Fibroblast of lung (primary cell): ENCODE measurements around the gene TRIM67. TPM values are rescaled to one million over a fixed set of nuclear protein-coding genes. Genes with fewer than 3 reads are reported as not detected.
A peak's percentile ranks its signal among the peaks of the same experiment; 100 is the strongest.

Experiments
- DNase-seq, 2 donors: peaks; one replicate each; pipeline versions ENCODE4 v3.0.0 to v3.0.0-alpha.2; 2010; ENCODE audit warnings: low read depth in 2 of 2
- H2AFZ ChIP-seq: 2 replicates; pipeline ENCODE4 v1.5.1; 2012; ENCODE audit warnings: low read length, control low read depth, inconsistent platforms
- H3K27ac ChIP-seq: 2 replicates; pipeline ENCODE4 v1.5.1; 2011; ENCODE audit warnings: low read length, control low read depth; ENCODE audit not compliant: insufficient read depth
- H3K27me3 ChIP-seq: 2 replicates; pipeline ENCODE4 v1.5.1; 2011; ENCODE audit warnings: mild to moderate bottlenecking, low read length; ENCODE audit not compliant: control insufficient read depth, insufficient read depth
- H3K36me3 ChIP-seq: 2 replicates; pipeline ENCODE4 v1.5.1; 2011; ENCODE audit warnings: low read length; ENCODE audit not compliant: control insufficient read depth, insufficient read depth
- H3K4me1 ChIP-seq: 2 replicates; pipeline ENCODE4 v1.5.1; 2011; ENCODE audit warnings: low read length; ENCODE audit not compliant: control insufficient read depth, insufficient read depth; ENCODE audit errors: extremely low read depth
- H3K4me2 ChIP-seq: 2 replicates; pipeline ENCODE4 v1.5.1; 2011; ENCODE audit warnings: low read length, control low read depth; ENCODE audit not compliant: insufficient read depth; ENCODE audit errors: extremely low read depth
- H3K4me3 ChIP-seq, 4 experiments: fragments of 200-600 bp in 1 of 4; sonication (generic) in 1 of 4; replicated peaks in 1 of 4; 2 replicates each; pipeline ENCODE4 v1.5.1; 2011 to 2016; ENCODE audit warnings: low read length in 4 of 4, low read depth in 3 of 4, mild to moderate bottlenecking in 3 of 4, control low read depth in 2 of 4, inconsistent platforms in 1 of 4, mixed read lengths in 1 of 4; ENCODE audit not compliant: insufficient read depth in 1 of 4; ENCODE audit errors: control extremely low read depth in 1 of 4
- H3K79me2 ChIP-seq: 2 replicates; pipeline ENCODE4 v1.5.1; 2012; ENCODE audit warnings: mild to moderate bottlenecking, low read length, inconsistent platforms; ENCODE audit not compliant: control insufficient read depth, insufficient read depth
- H3K9ac ChIP-seq: 2 replicates; pipeline ENCODE4 v1.5.1; 2011; ENCODE audit warnings: mild to moderate bottlenecking, low read length, control low read depth; ENCODE audit not compliant: insufficient read depth
- H3K9me3 ChIP-seq: 2 replicates; pipeline ENCODE4 v1.5.1; 2012; ENCODE audit warnings: low read depth, low read length; ENCODE audit not compliant: control insufficient read depth, insufficient read depth
- H4K20me1 ChIP-seq: 2 replicates; pipeline ENCODE4 v1.5.1; 2011; ENCODE audit warnings: low read length; ENCODE audit not compliant: control insufficient read depth, insufficient read depth; ENCODE audit errors: extremely low read depth
- EZH2 ChIP-seq: IDR thresholded peaks from 2 replicates; pipeline ENCODE4 v1.5.1; 2012; ENCODE audit warnings: low read length, control low read depth, mild to moderate bottlenecking; ENCODE audit errors: missing control alignments
- polyA plus RNA-seq, 2 donors: library from polyadenylated mRNA; depleted of rRNA in 1 of 2; stranded (reverse) in 1 of 2; unstranded in 1 of 2; fragments of >200 nt; gene quantifications; 2 replicates each; pipeline ENCODE4 v1.2.1, GENCODE V29; 2011 to 2012; ENCODE audit warnings: missing spikeins in 1 of 2
- total RNA-seq: library from RNA; depleted of rRNA; stranded (reverse); fragments of >200 nt; gene quantifications from 2 replicates; pipeline ENCODE4 v1.2.1, GENCODE V29; 2014
- TF ChIP-seq, protein P1 (sequence below), 2 donors: IDR thresholded peaks in 1 of 2; conservative IDR thresholded peaks in 1 of 2; 1 replicate in 1 of 2; 2 replicates in 1 of 2; pipeline ENCODE4 v1.5.1; 2011 to 2012; ENCODE audit warnings: low read length in 2 of 2, control low read depth in 1 of 2, inconsistent platforms in 1 of 2, low read depth in 1 of 2, mild to moderate bottlenecking in 1 of 2

TRIM67 gene
- total and polyA plus RNA-seq, 2 donors (not counting 1 experiment from before 2014, with no cell fraction given): 0.02 to 0.17 TPM

GRCh38 chr1:231189683-231190270, 27.9 kb downstream of the TRIM67 start:
- no peaks in the 10 kb centered on the region for H3K27me3 ChIP-seq
- TF ChIP-seq, protein P1, sequence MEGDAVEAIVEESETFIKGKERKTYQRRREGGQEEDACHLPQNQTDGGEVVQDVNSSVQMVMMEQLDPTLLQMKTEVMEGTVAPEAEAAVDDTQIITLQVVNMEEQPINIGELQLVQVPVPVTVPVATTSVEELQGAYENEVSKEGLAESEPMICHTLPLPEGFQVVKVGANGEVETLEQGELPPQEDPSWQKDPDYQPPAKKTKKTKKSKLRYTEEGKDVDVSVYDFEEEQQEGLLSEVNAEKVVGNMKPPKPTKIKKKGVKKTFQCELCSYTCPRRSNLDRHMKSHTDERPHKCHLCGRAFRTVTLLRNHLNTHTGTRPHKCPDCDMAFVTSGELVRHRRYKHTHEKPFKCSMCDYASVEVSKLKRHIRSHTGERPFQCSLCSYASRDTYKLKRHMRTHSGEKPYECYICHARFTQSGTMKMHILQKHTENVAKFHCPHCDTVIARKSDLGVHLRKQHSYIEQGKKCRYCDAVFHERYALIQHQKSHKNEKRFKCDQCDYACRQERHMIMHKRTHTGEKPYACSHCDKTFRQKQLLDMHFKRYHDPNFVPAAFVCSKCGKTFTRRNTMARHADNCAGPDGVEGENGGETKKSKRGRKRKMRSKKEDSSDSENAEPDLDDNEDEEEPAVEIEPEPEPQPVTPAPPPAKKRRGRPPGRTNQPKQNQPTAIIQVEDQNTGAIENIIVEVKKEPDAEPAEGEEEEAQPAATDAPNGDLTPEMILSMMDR (conservative IDR thresholded peaks at IDR 0.05 in 1 of 2, IDR thresholded peaks at IDR 0.05 in 1 of 2; ENCODE audit: low read depth in 1 of 2, low read length in 2 of 2): no peak
- no peak for TF ChIP-seq EZH2
- no peak overlapping the region for H3K4me3 ChIP-seq
- no peak overlapping the region for H2AFZ ChIP-seq
- H3K79me2 ChIP-seq: no peaks in the 10 kb centered on the region
- H3K9ac ChIP-seq: no peak overlapping the region
- H3K36me3 ChIP-seq: no peaks in the 10 kb centered on the region
- no peaks in the 10 kb centered on the region for H3K9me3 ChIP-seq
- DNase-seq: no peak
- H4K20me1 ChIP-seq: no peaks in the 10 kb centered on the region
- H3K4me1 ChIP-seq: no peaks in the 10 kb centered on the region
- no peak overlapping the region for H3K4me2 ChIP-seq
- H3K27ac ChIP-seq: no peak overlapping the region

- no peak for DNase-seq
- no peak overlapping the region for H3K9ac ChIP-seq
- no peak overlapping the region for H3K4me3 ChIP-seq
- H3K27me3 ChIP-seq: no peaks in the 10 kb centered on the region
- no peak overlapping the region for H2AFZ ChIP-seq
- no peaks in the 10 kb centered on the region for H3K36me3 ChIP-seq
- H4K20me1 ChIP-seq: no peaks in the 10 kb centered on the region
- no peaks in the 10 kb centered on the region for H3K79me2 ChIP-seq
- H3K4me1 ChIP-seq: no peaks in the 10 kb centered on the region
- H3K9me3 ChIP-seq: no peaks in the 10 kb centered on the region
- no peak overlapping the region for H3K27ac ChIP-seq
- no peak for TF ChIP-seq EZH2
- TF ChIP-seq, protein P1 (conservative IDR thresholded peaks at IDR 0.05 in 1 of 2, IDR thresholded peaks at IDR 0.05 in 1 of 2; ENCODE audit: low read depth in 1 of 2, low read length in 2 of 2): no peak
- H3K4me2 ChIP-seq: no peak overlapping the region
Measured at GRCh38 chr1:231190456-231190855, 28.6 kb downstream of the TRIM67 start.

- H3K9me3 ChIP-seq: no peaks in the 10 kb centered on the region
- no peak overlapping the region for H3K27ac ChIP-seq
Measured at GRCh38 chr1:231192620-231193163, 30.8 kb downstream of the TRIM67 start.

More at GRCh38 chr1:231192620-231193163, 30.8 kb downstream of the TRIM67 start:
- no peaks in the 10 kb centered on the region for H3K36me3 ChIP-seq
- H3K27me3 ChIP-seq: no peaks in the 10 kb centered on the region
- no peaks in the 10 kb centered on the region for H3K4me1 ChIP-seq
- no peaks in the 10 kb centered on the region for H4K20me1 ChIP-seq
- no peak overlapping the region for H2AFZ ChIP-seq
- TF ChIP-seq EZH2: no peak
- TF ChIP-seq, protein P1 (conservative IDR thresholded peaks at IDR 0.05 in 1 of 2, IDR thresholded peaks at IDR 0.05 in 1 of 2; ENCODE audit: low read depth in 1 of 2, low read length in 2 of 2): no peak
- DNase-seq: peak; percentile 48 to 51
- no peak overlapping the region for H3K9ac ChIP-seq
- H3K4me3 ChIP-seq: no peak overlapping the region
- H3K79me2 ChIP-seq: no peaks in the 10 kb centered on the region
- H3K4me2 ChIP-seq: no peak overlapping the region
